Sigmoid colon (tissue), 7 donors: ENCODE measurements around the gene TRAF5. TPM values are rescaled to one million over a fixed set of nuclear protein-coding genes. Genes with fewer than 3 reads are reported as not detected.
A peak's percentile ranks its signal among the peaks of the same experiment; 100 is the strongest.
"Not testable (repeated sequence)": the region's sequence is repeated elsewhere in the genome, so short reads cannot be mapped to it uniquely, and the experiment has no call there.

ENCODE experiments used
- DNase-seq: peaks from one replicate; pipeline ENCODE4 v3.0.0-alpha.2; 2019
- H3K27ac ChIP-seq, 4 donors: fragments of 200-600 bp; sonication (generic); one replicate each; pipeline ENCODE4 v1.5.1; 2016 to 2019; ENCODE audit warnings: mild to moderate bottlenecking in 1 of 4
- H3K27me3 ChIP-seq, 3 donors: fragments of 200-600 bp; sonication (generic); one replicate each; pipeline ENCODE4 v1.5.1; 2019; ENCODE audit warnings: mild to moderate bottlenecking in 1 of 3
- H3K36me3 ChIP-seq, 4 donors: fragments of 200-600 bp; sonication (generic); one replicate each; pipeline ENCODE4 v1.5.1; 2016 to 2019
- H3K4me1 ChIP-seq, 4 donors: fragments of 200-600 bp; sonication (generic); one replicate each; pipeline ENCODE4 v1.5.1; 2017 to 2019
- H3K4me3 ChIP-seq, 4 donors: fragments of 200-600 bp; sonication (generic); one replicate each; pipeline ENCODE4 v1.5.1; 2017 to 2019; ENCODE audit warnings: mild to moderate bottlenecking in 2 of 4, moderate library complexity in 1 of 4
- H3K9me3 ChIP-seq, 4 donors: fragments of 200-600 bp in 3 of 4; sonication (generic) in 3 of 4; one replicate each; pipeline versions ENCODE4 v1.5.1 to v1.6.1; 2013 to 2019
- EP300 ChIP-seq, 4 donors: sonication (generic); formaldehyde crosslinking; IDR thresholded peaks; one replicate each; pipeline ENCODE4 v1.6.1; 2017; ENCODE audit warnings: antibody characterized with exemption in 4 of 4
- POLR2A ChIP-seq, 2 donors: fragments of 450-650 bp; IDR thresholded peaks; one replicate each; pipeline ENCODE4 v1.6.1; 2016; ENCODE audit warnings: antibody characterized with exemption in 2 of 2, mild to moderate bottlenecking in 2 of 2, moderate library complexity in 2 of 2
- POLR2AphosphoS5 ChIP-seq, 4 donors: sonication (generic); formaldehyde crosslinking; IDR thresholded peaks; one replicate each; pipeline ENCODE4 v1.6.1; 2017; ENCODE audit warnings: antibody characterized with exemption in 4 of 4
- whole genome bisulfite sequencing, 2 donors: extraction: QIAGEN DNeasy Blood & Tissue Kit; methylation state at CpG; one replicate each; pipeline ENCODE4 v1.1.7; 2013; 5-methylcytosine and 5-hydroxymethylcytosine counted together
- intact Hi-C: fragments of 100-400 bp; cut with DNase I; formaldehyde crosslinking; loops from one replicate; pipeline ENCODE4 v1.15.1; 2023
- polyA plus RNA-seq, 3 donors: library from polyadenylated mRNA; stranded (reverse); fragments of 200-250 nt; gene quantifications; one replicate each; pipeline ENCODE4 v1.2.3, GENCODE V29; 2013
- total RNA-seq, 4 donors: library from RNA; depleted of rRNA; stranded (reverse); fragments of >200 nt; gene quantifications; one replicate each; pipeline ENCODE4 v1.1.0, GENCODE V29; 2016
- TF ChIP-seq, protein P1 (sequence below), 4 experiments: fragments of 450-650 bp in 3 of 4; fragments of 200-600 bp in 1 of 4; IDR thresholded peaks; one replicate each; pipeline ENCODE4 v1.5.1; 2016 to 2019; ENCODE audit warnings: antibody characterized with exemption in 4 of 4, mild to moderate bottlenecking in 3 of 4, moderate library complexity in 2 of 4
- donor health status: healthy with polysubstance abuse.
- donor health status: Bipolar disorder and iron deficiency.
- donor health status: healthy.

TRAF5 gene
- total and polyA plus RNA-seq, 7 donors: 2.4 to 55.9 (median 20.8) TPM

DNA sequence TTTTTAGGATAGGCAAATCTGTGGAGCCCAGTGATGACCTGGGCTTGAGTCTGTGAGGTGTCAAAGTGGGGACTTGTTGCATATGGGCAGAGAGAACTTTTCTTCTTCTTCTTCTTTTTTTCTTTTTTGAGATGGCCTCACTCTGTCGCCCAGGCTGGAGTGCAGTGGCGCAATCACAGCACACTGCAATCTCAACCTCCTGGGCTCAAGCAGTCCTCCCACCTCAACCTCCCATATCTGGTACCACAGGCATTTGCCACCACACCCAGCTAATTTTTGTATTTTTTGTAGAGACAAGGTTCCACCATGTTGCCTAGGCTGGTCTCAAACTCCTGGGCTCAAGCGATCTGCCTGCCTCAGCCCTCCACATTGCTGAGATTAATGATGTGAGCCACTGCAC is 85.0 kb downstream of the TRAF5 start:
- DNase-seq: no peak
- Histone ChIP-seq H3K27me3 (peaks cover 0 to 4% (median 0%) of the 10 kb centered on the region in 3 donors), H3K9me3 (peaks cover 0 to 3% (median 0%) of the 10 kb centered on the region in 4 donors), H3K27ac (no peak overlapping the region), H3K36me3 (no peaks in the 10 kb centered on the region), H3K4me3 (no peak overlapping the region), H3K4me1 (no peaks in the 10 kb centered on the region)
- intact Hi-C loops: no loop called here
- WGBS, 2 donors: 96 to 99% methylated on average over 3 of the region's 3 CpGs
- no peak for TF ChIP-seq POLR2A (IDR thresholded peaks at IDR 0.05)
- no peak for TF ChIP-seq POLR2AphosphoS5 (IDR thresholded peaks at IDR 0.05)
- TF ChIP-seq, protein P1, sequence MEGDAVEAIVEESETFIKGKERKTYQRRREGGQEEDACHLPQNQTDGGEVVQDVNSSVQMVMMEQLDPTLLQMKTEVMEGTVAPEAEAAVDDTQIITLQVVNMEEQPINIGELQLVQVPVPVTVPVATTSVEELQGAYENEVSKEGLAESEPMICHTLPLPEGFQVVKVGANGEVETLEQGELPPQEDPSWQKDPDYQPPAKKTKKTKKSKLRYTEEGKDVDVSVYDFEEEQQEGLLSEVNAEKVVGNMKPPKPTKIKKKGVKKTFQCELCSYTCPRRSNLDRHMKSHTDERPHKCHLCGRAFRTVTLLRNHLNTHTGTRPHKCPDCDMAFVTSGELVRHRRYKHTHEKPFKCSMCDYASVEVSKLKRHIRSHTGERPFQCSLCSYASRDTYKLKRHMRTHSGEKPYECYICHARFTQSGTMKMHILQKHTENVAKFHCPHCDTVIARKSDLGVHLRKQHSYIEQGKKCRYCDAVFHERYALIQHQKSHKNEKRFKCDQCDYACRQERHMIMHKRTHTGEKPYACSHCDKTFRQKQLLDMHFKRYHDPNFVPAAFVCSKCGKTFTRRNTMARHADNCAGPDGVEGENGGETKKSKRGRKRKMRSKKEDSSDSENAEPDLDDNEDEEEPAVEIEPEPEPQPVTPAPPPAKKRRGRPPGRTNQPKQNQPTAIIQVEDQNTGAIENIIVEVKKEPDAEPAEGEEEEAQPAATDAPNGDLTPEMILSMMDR (IDR thresholded peaks at IDR 0.05): no peak
- no peak for TF ChIP-seq EP300 (IDR thresholded peaks at IDR 0.05)

DNA sequence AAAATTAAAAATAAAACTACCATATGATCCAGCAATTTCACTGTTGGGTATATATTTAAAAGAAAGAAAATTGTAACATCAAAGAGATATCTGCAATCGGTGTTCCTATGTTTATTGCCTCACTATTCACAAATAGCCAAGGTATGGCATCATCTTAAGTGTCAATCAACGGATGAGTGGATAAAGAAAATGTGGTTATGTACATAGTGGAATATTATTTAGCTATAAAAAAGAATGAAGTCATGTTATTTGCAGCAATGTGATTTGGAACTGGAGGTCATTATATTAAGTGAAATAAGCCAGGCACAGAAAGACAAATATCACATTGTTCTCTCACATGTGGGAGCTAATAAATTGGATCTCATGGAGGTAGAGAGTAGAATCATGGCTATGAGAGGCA is 89.1 kb downstream of the TRAF5 start:
- no peaks in the 10 kb centered on the region for H3K4me1 ChIP-seq
- peak overlapping the region in 3 of 4 donors; percentile 49 to 57 (median 56) for H3K4me3 ChIP-seq
- intact Hi-C loops: no loop called here
- DNase-seq: no peak
- TF ChIP-seq POLR2A (IDR thresholded peaks at IDR 0.05) (no peak), POLR2AphosphoS5 (IDR thresholded peaks at IDR 0.05) (no peak), EP300 (IDR thresholded peaks at IDR 0.05) (no peak)
- TF ChIP-seq, protein P1 (IDR thresholded peaks at IDR 0.05): no peak
- H3K27ac ChIP-seq: no peak overlapping the region
- peaks cover 0 to 4% (median 0%) of the 10 kb centered on the region in 3 donors for H3K27me3 ChIP-seq
- H3K9me3 ChIP-seq: no peaks in the 10 kb centered on the region
- no peaks in the 10 kb centered on the region for H3K36me3 ChIP-seq
- WGBS, 2 donors: 44 to 79% methylated on average over 2 of the region's 2 CpGs

DNA sequence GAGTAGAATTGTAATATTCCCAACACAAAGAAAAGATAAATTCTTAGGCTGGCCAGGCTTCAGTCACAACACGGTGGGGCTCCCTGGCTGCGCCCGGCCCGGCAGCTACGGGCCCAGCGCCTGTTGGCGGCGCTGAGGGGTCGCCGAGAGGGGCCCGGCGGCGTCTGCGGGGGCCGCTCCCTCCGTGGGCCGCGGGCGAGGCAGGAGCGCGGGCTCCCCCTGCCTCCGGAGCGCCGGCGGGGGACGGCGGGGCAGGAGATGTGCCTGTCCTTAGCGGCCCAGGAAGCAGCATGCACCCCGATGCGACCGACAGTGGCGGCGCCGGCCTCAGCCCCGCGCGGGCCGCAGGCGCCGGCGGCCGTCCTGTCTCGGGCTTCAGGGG is 89.6 kb downstream of the TRAF5 start:
- WGBS, 2 donors: 9 to 24% methylated on average over 43 of the region's 43 CpGs
- H3K4me3 ChIP-seq: peak overlapping the region; percentile 8 to 57 (median 52)
- intact Hi-C loops, H3K36me3 ChIP-seq, H3K9me3 ChIP-seq, DNase-seq, H3K4me1 ChIP-seq, H3K27me3 ChIP-seq: not testable (repeated sequence)
- H3K27ac ChIP-seq: peak overlapping the region; percentile 52 to 65 (median 60)

DNA sequence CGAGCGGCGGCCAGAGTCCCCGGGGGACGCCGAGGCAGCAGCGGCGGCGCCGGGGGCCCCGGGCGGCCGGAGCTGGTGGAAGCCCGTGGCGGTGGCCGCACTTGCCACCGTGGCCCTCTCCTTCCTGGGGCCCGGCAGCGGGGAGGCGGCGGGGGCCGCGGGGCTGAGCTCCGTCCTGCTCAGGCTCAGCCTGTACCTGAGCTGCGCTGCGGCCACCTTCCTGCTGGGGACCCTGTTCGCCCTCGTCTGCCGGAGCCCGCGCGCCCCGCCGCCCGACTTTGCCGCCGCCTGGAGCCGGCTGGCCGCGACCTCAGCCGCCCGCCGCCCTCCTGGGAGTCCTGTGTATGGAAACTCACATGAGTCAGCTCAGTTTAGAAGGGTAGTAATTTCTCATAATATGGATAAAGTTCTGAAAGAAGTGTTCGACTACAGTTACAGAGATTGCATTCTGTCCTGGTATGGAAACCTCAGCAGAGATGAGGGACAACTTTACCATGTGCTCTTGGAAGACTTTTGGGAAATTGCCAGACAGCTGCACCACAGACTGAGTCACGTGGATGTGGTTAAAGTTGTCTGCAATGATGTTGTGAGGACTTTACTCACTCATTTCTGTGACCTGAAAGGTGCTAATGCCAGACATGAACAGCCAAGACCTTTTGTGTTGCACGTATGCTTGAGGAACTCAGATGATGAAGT is 90.1 kb downstream of the TRAF5 start:
- H3K4me1 ChIP-seq, intact Hi-C loops: not testable (repeated sequence)

DNA sequence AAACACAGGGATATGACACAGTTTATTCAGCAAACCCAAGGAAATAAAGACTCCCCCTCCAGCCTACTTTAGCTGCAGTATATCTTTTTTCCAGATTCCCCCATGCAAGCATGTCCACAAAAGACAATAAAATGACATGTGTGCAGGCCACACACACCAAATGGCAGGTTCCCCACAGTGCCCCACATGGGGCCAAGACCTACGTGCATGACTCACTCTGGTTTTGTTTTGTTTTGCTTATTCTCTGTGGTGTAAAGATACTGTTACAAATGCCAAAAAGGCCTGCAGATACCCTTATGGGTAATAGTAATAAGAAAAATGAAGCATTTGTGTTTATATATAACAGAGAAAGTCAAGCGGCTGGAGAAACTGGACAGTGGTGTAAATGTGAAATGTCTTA is 93.8 kb downstream of the TRAF5 start:
- no peak for TF ChIP-seq POLR2AphosphoS5 (IDR thresholded peaks at IDR 0.05)
- 80 to 84% methylated on average over 2 of the region's 2 CpGs for WGBS, 2 donors
- peaks cover 0 to 4% (median 0%) of the 10 kb centered on the region in 3 donors for H3K27me3 ChIP-seq
- no peak for DNase-seq
- H3K27ac ChIP-seq: no peak overlapping the region
- no peaks in the 10 kb centered on the region for H3K4me1 ChIP-seq
- no peak overlapping the region for H3K4me3 ChIP-seq
- H3K36me3 ChIP-seq: no peaks in the 10 kb centered on the region
- intact Hi-C loops: no loop called here
- H3K9me3 ChIP-seq: no peaks in the 10 kb centered on the region

More for the DNA sequence above, 90.1 kb downstream of the TRAF5 start:
- WGBS, 2 donors: 12 to 33% methylated on average over 46 of the region's 46 CpGs
- DNase-seq: peak; percentile 61
- H3K27me3 ChIP-seq, H3K9me3 ChIP-seq, H3K36me3 ChIP-seq: not testable (repeated sequence)
- H3K4me3 ChIP-seq: peak overlapping the region; percentile 8 to 57 (median 52)
- H3K27ac ChIP-seq: peak overlapping the region; percentile 52 to 65 (median 60)

DNA sequence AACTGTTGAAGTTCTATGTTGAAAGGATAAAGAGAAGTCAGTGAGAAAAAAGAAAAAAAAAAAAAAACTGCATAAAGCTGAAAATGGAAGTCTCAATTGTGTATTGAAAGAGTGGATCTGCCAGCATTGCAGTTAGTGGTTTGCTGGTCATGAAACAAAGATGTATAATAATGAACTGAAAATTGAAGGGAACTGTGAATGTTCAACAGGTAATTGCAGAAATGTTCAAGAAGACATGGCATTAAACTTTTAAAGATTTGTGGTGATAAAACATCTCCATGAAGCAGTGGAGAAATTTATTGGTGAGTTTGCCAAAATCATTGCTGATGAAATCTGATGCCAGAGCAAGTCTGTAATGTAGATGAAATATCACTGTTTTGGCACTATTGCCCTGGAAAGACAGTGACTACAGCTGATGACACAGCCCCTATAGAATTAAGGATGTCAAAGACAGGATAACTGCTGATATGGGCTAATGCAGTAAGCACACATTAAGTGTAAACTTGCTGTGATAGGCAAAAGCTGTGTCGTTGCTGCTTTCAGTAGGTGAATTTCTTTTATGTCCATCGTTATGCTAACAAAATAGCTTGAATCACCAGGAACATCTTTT is 94.3 kb downstream of the TRAF5 start:
- intact Hi-C loops: no loop called here
- DNase-seq: no peak
- 87 to 90% methylated on average over 2 of the region's 2 CpGs for WGBS, 2 donors
- Histone ChIP-seq H3K27ac (no peak overlapping the region), H3K4me1 (no peaks in the 10 kb centered on the region), H3K9me3 (no peaks in the 10 kb centered on the region), H3K27me3 (no peaks in the 10 kb centered on the region), H3K36me3 (no peaks in the 10 kb centered on the region), H3K4me3 (no peak overlapping the region)
- TF ChIP-seq POLR2A (IDR thresholded peaks at IDR 0.05): no peak
- no peak for TF ChIP-seq POLR2AphosphoS5 (IDR thresholded peaks at IDR 0.05)
- TF ChIP-seq EP300 (IDR thresholded peaks at IDR 0.05): no peak
- TF ChIP-seq, protein P1 (IDR thresholded peaks at IDR 0.05): no peak
